GM19397 (cell line): Measurements from ENCODE around the gene CHTF8.

Source experiments
- ATAC-seq: cut with Tn5 transposase; IDR thresholded peaks from one replicate; pipeline ENCODE4 v1.9.1; 2021; ENCODE audit warnings: mild to moderate bottlenecking, moderate library complexity; ENCODE audit not compliant: unreplicated experiment

The CHTF8 gene

GRCh38 chr16:69114346-69114975 is 17.9 kb downstream of the CHTF8 start:
- no peak for ATAC-seq

- ATAC-seq, result no peak
Observed at GRCh38 chr16:69113216-69113615, 19.2 kb downstream of the CHTF8 start.

- no peak for ATAC-seq
Observed at GRCh38 chr16:69112285-69113129, 19.9 kb downstream of the CHTF8 start.

- ATAC-seq, result no peak
Observed at GRCh38 chr16:69111876-69112230, 20.5 kb downstream of the CHTF8 start.

GRCh38 chr16:69111216-69111875 is 21.0 kb downstream of the CHTF8 start:
- ATAC-seq, result no peak

GRCh38 chr16:69110406-69110805 is 22.0 kb downstream of the CHTF8 start:
- no peak for ATAC-seq

GRCh38 chr16:69109486-69110270 is 22.7 kb downstream of the CHTF8 start:
- no peak for ATAC-seq

GRCh38 chr16:69108905-69109252 is 23.5 kb downstream of the CHTF8 start:
- ATAC-seq, result no peak

- ATAC-seq, result no peak
Observed at GRCh38 chr16:69108064-69108904, 24.1 kb downstream of the CHTF8 start.

- ATAC-seq, result no peak
Observed at GRCh38 chr16:69107316-69107962, 24.9 kb downstream of the CHTF8 start.

- ATAC-seq, result no peak
Observed at GRCh38 chr16:69106491-69107315, 25.7 kb downstream of the CHTF8 start.

- ATAC-seq, result no peak
Observed at GRCh38 chr16:69105501-69106361, 26.7 kb downstream of the CHTF8 start, which contains the start of gene HAS3. Gene HAS3 (plus strand): TSS chr16:69105653. CDS start chr16:69109396, 3,743 bp downstream.

- no peak for ATAC-seq
Observed at GRCh38 chr16:69100071-69100691, 32.2 kb downstream of the CHTF8 start.

GRCh38 chr16:69095193-69095592 is 37.2 kb downstream of the CHTF8 start:
- ATAC-seq, result no peak

- ATAC-seq, result no peak
Observed at GRCh38 chr16:69094501-69094900, 37.9 kb downstream of the CHTF8 start.

- no peak for ATAC-seq
Observed at GRCh38 chr16:69093974-69094373, 38.4 kb downstream of the CHTF8 start.

GRCh38 chr16:69089091-69089910 is 43.1 kb downstream of the CHTF8 start:
- ATAC-seq, result no peak
